Loucy (cell line): ENCODE data around the gene KCNAB3.

Experiments
- H2AFZ ChIP-seq: fragments of 200-600 bp; sonication (generic); 2 replicates; pipeline ENCODE4 v1.6.0; 2016; ENCODE audit warnings: antibody characterized with exemption, mild to moderate bottlenecking, low read length, moderate library complexity
- H3F3A ChIP-seq: fragments of 200-600 bp; 2 replicates; pipeline ENCODE4 v1.6.0; 2016; ENCODE audit warnings: antibody characterized with exemption, low read depth, mild to moderate bottlenecking
- H3K27me3 ChIP-seq: fragments of 200-600 bp; sonication (generic); 2 replicates; pipeline ENCODE4 v1.6.1; 2014; ENCODE audit warnings: low read length, mild to moderate bottlenecking; ENCODE audit not compliant: insufficient read depth, poor library complexity, severe bottlenecking
- H3K36me3 ChIP-seq: fragments of 200-600 bp; sonication (generic); 2 replicates; pipeline ENCODE4 v1.6.1; 2016; ENCODE audit warnings: low read length; ENCODE audit not compliant: insufficient read depth
- H3K4me1 ChIP-seq: fragments of 200-600 bp; sonication (generic); 2 replicates; pipeline ENCODE4 v1.5.1; 2014; ENCODE audit warnings: low read length, mild to moderate bottlenecking; ENCODE audit not compliant: insufficient read depth, poor library complexity, severe bottlenecking
- H3K4me2 ChIP-seq: fragments of 200-600 bp; sonication (generic); 2 replicates; pipeline ENCODE4 v1.6.0; 2014; ENCODE audit warnings: antibody characterized with exemption, low read length, low read depth, mild to moderate bottlenecking; ENCODE audit not compliant: poor library complexity, severe bottlenecking
- H3K4me3 ChIP-seq: fragments of 200-600 bp; sonication (generic); 2 replicates; pipeline ENCODE4 v1.5.1; 2014; ENCODE audit warnings: low read length, mild to moderate bottlenecking, mixed read lengths; ENCODE audit not compliant: poor library complexity, severe bottlenecking
- H3K79me2 ChIP-seq: fragments of 200-600 bp; sonication (generic); 2 replicates; pipeline ENCODE4 v1.6.1; 2014; ENCODE audit warnings: low read length; ENCODE audit not compliant: insufficient read depth
- H3K9ac ChIP-seq: fragments of 200-600 bp; sonication (generic); 2 replicates; pipeline ENCODE4 v1.6.0; 2014; ENCODE audit warnings: mild to moderate bottlenecking, low read depth, low read length, moderate library complexity; ENCODE audit not compliant: poor library complexity, severe bottlenecking
- H3K9me2 ChIP-seq: fragments of 200-600 bp; sonication (generic); replicated peaks from 2 replicates; pipeline ENCODE4 v1.6.1; 2016; ENCODE audit warnings: low read depth, low read length, mixed read lengths
- H3K9me3 ChIP-seq: fragments of 200-600 bp; sonication (generic); 2 replicates; pipeline ENCODE4 v1.6.1; 2014; ENCODE audit warnings: mild to moderate bottlenecking, antibody characterized with exemption, low read length, low read depth; ENCODE audit not compliant: insufficient read depth
- H4K20me1 ChIP-seq: fragments of 200-600 bp; sonication (generic); 2 replicates; pipeline ENCODE4 v1.6.0; 2014; ENCODE audit warnings: antibody characterized with exemption, low read length, mild to moderate bottlenecking; ENCODE audit not compliant: insufficient read depth, poor library complexity, severe bottlenecking
- EZH2phosphoT487 ChIP-seq: fragments of 200-600 bp; IDR thresholded peaks from 2 replicates; pipeline ENCODE4 v1.6.1; 2018; ENCODE audit warnings: antibody characterized with exemption, mild to moderate bottlenecking, moderate library complexity, borderline replicate concordance
- TF ChIP-seq, protein P1 (sequence below): fragments of 200-600 bp; sonication (generic); conservative IDR thresholded peaks from 2 replicates; pipeline ENCODE4 v1.5.1; 2014; ENCODE audit warnings: mild to moderate bottlenecking, antibody characterized with exemption, low read length

Gene KCNAB3

GRCh38 chr17:7883781-7884386 is 45.8 kb downstream of the KCNAB3 start:
- peak overlapping the region; percentile 92 for H3K4me2 ChIP-seq
- peaks cover 75% of the 10 kb centered on the region for H3K79me2 ChIP-seq
- H4K20me1 ChIP-seq: peaks cover 13% of the 10 kb centered on the region
- peaks cover 61% of the 10 kb centered on the region for H3K4me1 ChIP-seq
- peak overlapping the region; percentile 86 for H3K9ac ChIP-seq
- no peak overlapping the region for H2AFZ ChIP-seq
- H3K9me2 ChIP-seq: no peaks in the 10 kb centered on the region
- H3K27me3 ChIP-seq: no peaks in the 10 kb centered on the region
- TF ChIP-seq, protein P1, sequence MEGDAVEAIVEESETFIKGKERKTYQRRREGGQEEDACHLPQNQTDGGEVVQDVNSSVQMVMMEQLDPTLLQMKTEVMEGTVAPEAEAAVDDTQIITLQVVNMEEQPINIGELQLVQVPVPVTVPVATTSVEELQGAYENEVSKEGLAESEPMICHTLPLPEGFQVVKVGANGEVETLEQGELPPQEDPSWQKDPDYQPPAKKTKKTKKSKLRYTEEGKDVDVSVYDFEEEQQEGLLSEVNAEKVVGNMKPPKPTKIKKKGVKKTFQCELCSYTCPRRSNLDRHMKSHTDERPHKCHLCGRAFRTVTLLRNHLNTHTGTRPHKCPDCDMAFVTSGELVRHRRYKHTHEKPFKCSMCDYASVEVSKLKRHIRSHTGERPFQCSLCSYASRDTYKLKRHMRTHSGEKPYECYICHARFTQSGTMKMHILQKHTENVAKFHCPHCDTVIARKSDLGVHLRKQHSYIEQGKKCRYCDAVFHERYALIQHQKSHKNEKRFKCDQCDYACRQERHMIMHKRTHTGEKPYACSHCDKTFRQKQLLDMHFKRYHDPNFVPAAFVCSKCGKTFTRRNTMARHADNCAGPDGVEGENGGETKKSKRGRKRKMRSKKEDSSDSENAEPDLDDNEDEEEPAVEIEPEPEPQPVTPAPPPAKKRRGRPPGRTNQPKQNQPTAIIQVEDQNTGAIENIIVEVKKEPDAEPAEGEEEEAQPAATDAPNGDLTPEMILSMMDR: no peak
- TF ChIP-seq EZH2phosphoT487: no peak
- H3K36me3 ChIP-seq: no peaks in the 10 kb centered on the region
- peaks cover 22% of the 10 kb centered on the region for H3F3A ChIP-seq
- H3K9me3 ChIP-seq: no peaks in the 10 kb centered on the region
- peak overlapping the region; percentile 74 for H3K4me3 ChIP-seq

DNA sequence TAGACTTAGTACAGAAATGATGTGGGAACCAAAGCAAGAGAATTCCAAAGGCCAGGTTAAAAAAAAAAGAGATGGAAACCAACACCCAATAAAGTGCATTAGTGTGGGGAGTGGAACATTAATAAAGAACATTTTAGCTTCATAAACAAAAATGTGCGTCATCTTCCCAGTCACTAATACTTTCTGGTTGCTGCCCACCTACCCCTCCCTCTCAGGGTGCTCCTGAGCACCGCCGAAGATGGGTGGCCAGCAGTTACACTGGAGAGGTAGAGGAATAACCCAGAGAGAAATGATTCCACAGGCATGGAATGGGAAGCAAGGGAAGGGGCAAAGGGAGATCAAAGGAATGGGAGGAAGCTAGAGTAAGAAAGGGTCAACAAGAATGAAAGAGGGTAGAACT is 47.0 kb downstream of the KCNAB3 start:
- no peaks in the 10 kb centered on the region for H3K9me2 ChIP-seq
- H3K36me3 ChIP-seq: no peaks in the 10 kb centered on the region
- peak overlapping the region; percentile 74 for H3K4me3 ChIP-seq
- H3K4me2 ChIP-seq: peak overlapping the region; percentile 92
- peaks cover 68% of the 10 kb centered on the region for H3K79me2 ChIP-seq
- H3K4me1 ChIP-seq: peaks cover 56% of the 10 kb centered on the region
- no peaks in the 10 kb centered on the region for H3K9me3 ChIP-seq
- no peaks in the 10 kb centered on the region for H3K27me3 ChIP-seq
- H3F3A ChIP-seq: peaks cover 22% of the 10 kb centered on the region
- TF ChIP-seq, protein P1: no peak
- TF ChIP-seq EZH2phosphoT487: no peak
- H4K20me1 ChIP-seq: peaks cover under 1% of the 10 kb centered on the region
- peak overlapping the region; percentile 86 for H3K9ac ChIP-seq
- no peak overlapping the region for H2AFZ ChIP-seq

DNA sequence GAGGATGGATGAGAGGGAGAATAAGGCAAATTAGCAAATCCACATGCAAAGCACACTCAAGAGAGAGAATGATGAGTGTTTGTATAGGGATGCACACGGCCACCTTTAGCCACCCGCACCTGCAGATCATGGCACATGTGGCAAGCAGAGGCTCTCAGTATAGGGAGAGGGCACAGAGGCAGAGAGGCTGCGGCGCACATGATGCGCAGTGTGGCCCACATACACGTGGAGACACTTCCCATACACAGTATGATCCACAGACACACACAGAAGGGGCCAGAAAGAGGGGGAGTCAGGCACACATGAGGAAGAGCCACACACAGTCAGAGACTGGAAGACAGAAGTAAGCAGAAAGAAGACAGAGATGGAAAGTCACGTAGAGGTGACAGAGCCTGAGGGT is 47.6 kb downstream of the KCNAB3 start:
- Histone ChIP-seq H3K79me2 (peaks cover 71% of the 10 kb centered on the region), H4K20me1 (no peaks in the 10 kb centered on the region), H3K36me3 (no peaks in the 10 kb centered on the region), H3K4me1 (peaks cover 60% of the 10 kb centered on the region), H3F3A (peaks cover 21% of the 10 kb centered on the region), H3K27me3 (no peaks in the 10 kb centered on the region), H3K9ac (peak overlapping the region; percentile 86), H2AFZ (no peak overlapping the region), H3K9me3 (no peaks in the 10 kb centered on the region), H3K9me2 (no peaks in the 10 kb centered on the region), H3K4me2 (peak overlapping the region; percentile 92), H3K4me3 (peak overlapping the region; percentile 74)
- TF ChIP-seq EZH2phosphoT487: no peak
- TF ChIP-seq, protein P1: no peak
